Embryonic facial prominence (tissue), 1 donor: ENCODE data around the gene PLCB3.

ENCODE experiments used
- DNase-seq: peaks from one replicate; pipeline ENCODE4 v3.0.0-alpha.2; 2016; ENCODE audit errors: extremely low spot score

The PLCB3 gene

GRCh38 chr11:64250415-64251015 lies 815 bp upstream of the PLCB3 start:
- DNase-seq = no peak

- no peak for DNase-seq
Observed at GRCh38 chr11:64251753-64252002, 348 bp downstream of the PLCB3 start.

- DNase-seq = no peak
Observed at GRCh38 chr11:64252003-64252872, 908 bp downstream of the PLCB3 start.

- no peak for DNase-seq
Observed at GRCh38 chr11:64253043-64253442, 1.7 kb downstream of the PLCB3 start.

- DNase-seq = no peak
Observed at GRCh38 chr11:64253481-64253880, 2.2 kb downstream of the PLCB3 start.

GRCh38 chr11:64254326-64254725 lies 3.0 kb downstream of the PLCB3 start:
- no peak for DNase-seq

GRCh38 chr11:64255135-64256128 lies 4.1 kb downstream of the PLCB3 start:
- no peak for DNase-seq

GRCh38 chr11:64256300-64256699 lies 5.0 kb downstream of the PLCB3 start:
- no peak for DNase-seq

- no peak for DNase-seq
Observed at GRCh38 chr11:64258356-64258755, 7.0 kb downstream of the PLCB3 start.

GRCh38 chr11:64258946-64259532 lies 7.7 kb downstream of the PLCB3 start:
- no peak for DNase-seq

- no peak for DNase-seq
Observed at GRCh38 chr11:64259533-64260067, 8.3 kb downstream of the PLCB3 start.

- DNase-seq = no peak
Observed at GRCh38 chr11:64260147-64260708, 8.9 kb downstream of the PLCB3 start.

GRCh38 chr11:64261556-64262080 lies 10.3 kb downstream of the PLCB3 start:
- DNase-seq = no peak

GRCh38 chr11:64262271-64263002 lies 11.1 kb downstream of the PLCB3 start:
- no peak for DNase-seq

GRCh38 chr11:64263021-64263946 lies 12.0 kb downstream of the PLCB3 start:
- DNase-seq = no peak

- no peak for DNase-seq
Observed at GRCh38 chr11:64263947-64264317, 12.6 kb downstream of the PLCB3 start.

GRCh38 chr11:64264371-64264852 lies 13.1 kb downstream of the PLCB3 start:
- no peak for DNase-seq

GRCh38 chr11:64265176-64266160 lies 14.1 kb downstream of the PLCB3 start:
- DNase-seq = no peak
